ENCODE measurements around the gene VRK1.

DNA sequence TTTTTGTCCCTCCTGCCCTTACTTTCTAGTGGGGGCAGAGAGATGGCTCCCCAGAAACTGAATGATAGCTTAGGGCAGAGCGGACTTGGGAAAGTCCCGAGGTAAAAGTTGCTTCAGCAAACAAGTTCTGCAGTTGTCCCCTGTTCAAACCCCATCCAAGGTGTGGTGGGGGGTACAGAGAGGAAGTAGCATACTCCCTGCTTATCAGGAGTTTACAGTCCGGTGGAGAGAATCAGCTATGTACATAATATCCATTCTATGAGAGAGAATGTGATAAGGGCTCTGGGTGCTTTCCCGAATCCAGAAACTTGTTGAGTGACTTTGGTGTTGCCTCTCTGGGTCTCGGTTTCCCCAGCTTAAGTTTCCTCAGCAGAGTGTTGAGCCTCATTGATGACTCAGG, 40.4 kb upstream of the VRK1 start:
- TF ChIP-seq, protein P1, sequence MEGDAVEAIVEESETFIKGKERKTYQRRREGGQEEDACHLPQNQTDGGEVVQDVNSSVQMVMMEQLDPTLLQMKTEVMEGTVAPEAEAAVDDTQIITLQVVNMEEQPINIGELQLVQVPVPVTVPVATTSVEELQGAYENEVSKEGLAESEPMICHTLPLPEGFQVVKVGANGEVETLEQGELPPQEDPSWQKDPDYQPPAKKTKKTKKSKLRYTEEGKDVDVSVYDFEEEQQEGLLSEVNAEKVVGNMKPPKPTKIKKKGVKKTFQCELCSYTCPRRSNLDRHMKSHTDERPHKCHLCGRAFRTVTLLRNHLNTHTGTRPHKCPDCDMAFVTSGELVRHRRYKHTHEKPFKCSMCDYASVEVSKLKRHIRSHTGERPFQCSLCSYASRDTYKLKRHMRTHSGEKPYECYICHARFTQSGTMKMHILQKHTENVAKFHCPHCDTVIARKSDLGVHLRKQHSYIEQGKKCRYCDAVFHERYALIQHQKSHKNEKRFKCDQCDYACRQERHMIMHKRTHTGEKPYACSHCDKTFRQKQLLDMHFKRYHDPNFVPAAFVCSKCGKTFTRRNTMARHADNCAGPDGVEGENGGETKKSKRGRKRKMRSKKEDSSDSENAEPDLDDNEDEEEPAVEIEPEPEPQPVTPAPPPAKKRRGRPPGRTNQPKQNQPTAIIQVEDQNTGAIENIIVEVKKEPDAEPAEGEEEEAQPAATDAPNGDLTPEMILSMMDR (IDR thresholded peaks at IDR 0.05; ENCODE audit: insufficient read depth, low read length): no peak
- TF ChIP-seq, protein P2, sequence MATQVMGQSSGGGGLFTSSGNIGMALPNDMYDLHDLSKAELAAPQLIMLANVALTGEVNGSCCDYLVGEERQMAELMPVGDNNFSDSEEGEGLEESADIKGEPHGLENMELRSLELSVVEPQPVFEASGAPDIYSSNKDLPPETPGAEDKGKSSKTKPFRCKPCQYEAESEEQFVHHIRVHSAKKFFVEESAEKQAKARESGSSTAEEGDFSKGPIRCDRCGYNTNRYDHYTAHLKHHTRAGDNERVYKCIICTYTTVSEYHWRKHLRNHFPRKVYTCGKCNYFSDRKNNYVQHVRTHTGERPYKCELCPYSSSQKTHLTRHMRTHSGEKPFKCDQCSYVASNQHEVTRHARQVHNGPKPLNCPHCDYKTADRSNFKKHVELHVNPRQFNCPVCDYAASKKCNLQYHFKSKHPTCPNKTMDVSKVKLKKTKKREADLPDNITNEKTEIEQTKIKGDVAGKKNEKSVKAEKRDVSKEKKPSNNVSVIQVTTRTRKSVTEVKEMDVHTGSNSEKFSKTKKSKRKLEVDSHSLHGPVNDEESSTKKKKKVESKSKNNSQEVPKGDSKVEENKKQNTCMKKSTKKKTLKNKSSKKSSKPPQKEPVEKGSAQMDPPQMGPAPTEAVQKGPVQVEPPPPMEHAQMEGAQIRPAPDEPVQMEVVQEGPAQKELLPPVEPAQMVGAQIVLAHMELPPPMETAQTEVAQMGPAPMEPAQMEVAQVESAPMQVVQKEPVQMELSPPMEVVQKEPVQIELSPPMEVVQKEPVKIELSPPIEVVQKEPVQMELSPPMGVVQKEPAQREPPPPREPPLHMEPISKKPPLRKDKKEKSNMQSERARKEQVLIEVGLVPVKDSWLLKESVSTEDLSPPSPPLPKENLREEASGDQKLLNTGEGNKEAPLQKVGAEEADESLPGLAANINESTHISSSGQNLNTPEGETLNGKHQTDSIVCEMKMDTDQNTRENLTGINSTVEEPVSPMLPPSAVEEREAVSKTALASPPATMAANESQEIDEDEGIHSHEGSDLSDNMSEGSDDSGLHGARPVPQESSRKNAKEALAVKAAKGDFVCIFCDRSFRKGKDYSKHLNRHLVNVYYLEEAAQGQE (IDR thresholded peaks at IDR 0.05; ENCODE audit: insufficient replicate concordance, low read depth): no peak
- TF ChIP-seq POLR2AphosphoS5 (IDR thresholded peaks at IDR 0.05; ENCODE audit: low read depth) (no peak), GABPA (IDR thresholded peaks at IDR 0.05; ENCODE audit: low read depth) (no peak)

Data from HL-60 (cell line).